Measurements from ENCODE around the gene BCL2L13.
A peak's percentile ranks its signal among the peaks of the same experiment; 100 is the strongest.
"Not testable (repeated sequence)": the region's sequence is repeated elsewhere in the genome, so short reads cannot be mapped to it uniquely, and the experiment has no call there.

BCL2L13 gene

DNA sequence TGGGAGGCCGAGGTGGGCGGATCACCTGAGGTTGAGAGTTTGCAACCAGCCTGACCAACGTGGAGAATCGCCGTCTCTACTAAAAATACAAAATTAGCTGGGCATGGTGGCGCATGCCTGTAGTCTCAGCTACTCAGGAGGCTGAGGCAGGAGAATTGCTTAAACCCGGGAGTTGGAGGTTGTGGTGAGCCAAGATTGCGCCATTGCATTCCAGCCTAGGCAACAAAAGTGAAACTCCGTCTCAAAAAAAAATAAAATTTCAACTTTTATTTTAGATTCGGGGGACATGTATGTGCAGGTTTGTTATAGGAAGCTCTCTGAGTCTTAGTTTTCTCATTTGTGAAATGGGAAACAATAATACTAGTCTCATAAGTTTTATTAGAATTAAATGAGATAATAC is 58.6 kb downstream of the BCL2L13 start:
- H2BK15ac ChIP-seq (replicated peaks; ENCODE audit: low read depth); H3K18ac ChIP-seq (ENCODE audit: low read length); H4K8ac ChIP-seq (ENCODE audit: low read depth, low read length); DNase-seq; H3K4me3 ChIP-seq (ENCODE audit: low read length); H2BK120ac ChIP-seq (ENCODE audit: low read depth, low read length); H2BK5ac ChIP-seq (ENCODE audit: low read length); H3K9ac ChIP-seq (ENCODE audit: low read length); H3K23ac ChIP-seq (ENCODE audit: low read length); H3K79me2 ChIP-seq (ENCODE audit: control insufficient read depth, insufficient read depth, low read length); H3K27ac ChIP-seq (ENCODE audit: low read depth, low read length); H2AK5ac ChIP-seq (ENCODE audit: low read length); H4K5ac ChIP-seq (ENCODE audit: low read length); H3K36me3 ChIP-seq (ENCODE audit: control insufficient read depth, insufficient read depth, low read length); H3K79me1 ChIP-seq (ENCODE audit: low read length); H3K4me2 ChIP-seq (ENCODE audit: low read length); H3K27me3 ChIP-seq (ENCODE audit: insufficient read depth, low read length, poor library complexity); H3K4me1 ChIP-seq (ENCODE audit: control insufficient read depth, low read depth, low read length); H3K4ac ChIP-seq (ENCODE audit: low read depth, low read length); H3K56ac ChIP-seq (ENCODE audit: low read length): not testable (repeated sequence)
- WGBS (ENCODE audit: extremely low coverage, insufficient coverage, low lambda C conversion rate): no CpG with 5 or more reads among the region's 10 CpGs

GRCh38 chr22:17698276-17698675 is 59.7 kb downstream of the BCL2L13 start:
- not testable (repeated sequence) for H2BK120ac ChIP-seq (ENCODE audit: low read depth, low read length); H3K4me3 ChIP-seq (ENCODE audit: low read length); H3K27me3 ChIP-seq (ENCODE audit: insufficient read depth, low read length, poor library complexity); H2BK5ac ChIP-seq (ENCODE audit: low read length); H4K5ac ChIP-seq (ENCODE audit: low read length); H3K79me2 ChIP-seq (ENCODE audit: control insufficient read depth, insufficient read depth, low read length); H4K8ac ChIP-seq (ENCODE audit: low read depth, low read length); H3K9ac ChIP-seq (ENCODE audit: low read length); H3K18ac ChIP-seq (ENCODE audit: low read length); H3K36me3 ChIP-seq (ENCODE audit: control insufficient read depth, insufficient read depth, low read length); H2BK15ac ChIP-seq (replicated peaks; ENCODE audit: low read depth); H3K56ac ChIP-seq (ENCODE audit: low read length); H3K4ac ChIP-seq (ENCODE audit: low read depth, low read length); DNase-seq; H3K79me1 ChIP-seq (ENCODE audit: low read length); H3K27ac ChIP-seq (ENCODE audit: low read depth, low read length); H3K23ac ChIP-seq (ENCODE audit: low read length); H3K4me1 ChIP-seq (ENCODE audit: control insufficient read depth, low read depth, low read length); H2AK5ac ChIP-seq (ENCODE audit: low read length); H3K4me2 ChIP-seq (ENCODE audit: low read length)
- WGBS (ENCODE audit: extremely low coverage, insufficient coverage, low lambda C conversion rate): no CpG with 5 or more reads among the region's 3 CpGs

- no peak overlapping the region for H3K4ac ChIP-seq (ENCODE audit: low read depth, low read length)
- H2BK15ac ChIP-seq (replicated peaks; ENCODE audit: low read depth): no peak overlapping the region
- H3K27me3 ChIP-seq (ENCODE audit: insufficient read depth, low read length, poor library complexity): no peaks in the 10 kb centered on the region
- H3K56ac ChIP-seq (ENCODE audit: low read length): no peak overlapping the region
- no peak overlapping the region for H2BK5ac ChIP-seq (ENCODE audit: low read length)
- H4K5ac ChIP-seq (ENCODE audit: low read length): no peak overlapping the region
- no peak overlapping the region for H3K4me3 ChIP-seq (ENCODE audit: low read length)
- H2BK120ac ChIP-seq (ENCODE audit: low read depth, low read length): no peak overlapping the region
- H3K79me1 ChIP-seq (ENCODE audit: low read length): no peaks in the 10 kb centered on the region
- H3K23ac ChIP-seq (ENCODE audit: low read length): no peak overlapping the region
- no peak overlapping the region for H3K18ac ChIP-seq (ENCODE audit: low read length)
- no peaks in the 10 kb centered on the region for H3K36me3 ChIP-seq (ENCODE audit: control insufficient read depth, insufficient read depth, low read length)
- no peak overlapping the region for H4K8ac ChIP-seq (ENCODE audit: low read depth, low read length)
- no peak overlapping the region for H3K9ac ChIP-seq (ENCODE audit: low read length)
- no peaks in the 10 kb centered on the region for H3K79me2 ChIP-seq (ENCODE audit: control insufficient read depth, insufficient read depth, low read length)
- H3K4me1 ChIP-seq (ENCODE audit: control insufficient read depth, low read depth, low read length): no peaks in the 10 kb centered on the region
- no peak overlapping the region for H2AK5ac ChIP-seq (ENCODE audit: low read length)
- no peak for DNase-seq
- H3K4me2 ChIP-seq (ENCODE audit: low read length): no peak overlapping the region
- H3K27ac ChIP-seq (ENCODE audit: low read depth, low read length): no peak overlapping the region
Measured at GRCh38 chr22:17698948-17699347, 60.4 kb downstream of the BCL2L13 start.

GRCh38 chr22:17699696-17700340 is 61.3 kb downstream of the BCL2L13 start:
- Histone ChIP-seq H3K79me1 (ENCODE audit: low read length) (no peaks in the 10 kb centered on the region), H3K4me2 (ENCODE audit: low read length) (no peak overlapping the region), H3K18ac (ENCODE audit: low read length) (no peak overlapping the region), H3K9ac (ENCODE audit: low read length) (no peak overlapping the region), H2AK5ac (ENCODE audit: low read length) (no peak overlapping the region), H3K23ac (ENCODE audit: low read length) (no peak overlapping the region), H2BK5ac (ENCODE audit: low read length) (no peak overlapping the region), H3K36me3 (ENCODE audit: control insufficient read depth, insufficient read depth, low read length) (no peaks in the 10 kb centered on the region), H3K4me1 (ENCODE audit: control insufficient read depth, low read depth, low read length) (no peaks in the 10 kb centered on the region), H3K4ac (ENCODE audit: low read depth, low read length) (no peak overlapping the region), H4K5ac (ENCODE audit: low read length) (no peak overlapping the region), H3K27me3 (ENCODE audit: insufficient read depth, low read length, poor library complexity) (no peaks in the 10 kb centered on the region), H3K27ac (ENCODE audit: low read depth, low read length) (no peak overlapping the region), H2BK120ac (ENCODE audit: low read depth, low read length) (no peak overlapping the region), H2BK15ac (replicated peaks; ENCODE audit: low read depth) (no peak overlapping the region), H3K56ac (ENCODE audit: low read length) (no peak overlapping the region), H3K79me2 (ENCODE audit: control insufficient read depth, insufficient read depth, low read length) (no peaks in the 10 kb centered on the region), H4K8ac (ENCODE audit: low read depth, low read length) (no peak overlapping the region), H3K4me3 (ENCODE audit: low read length) (no peak overlapping the region)
- WGBS (ENCODE audit: extremely low coverage, insufficient coverage, low lambda C conversion rate): no CpG with 5 or more reads among the region's 7 CpGs
- no peak for DNase-seq

DNA sequence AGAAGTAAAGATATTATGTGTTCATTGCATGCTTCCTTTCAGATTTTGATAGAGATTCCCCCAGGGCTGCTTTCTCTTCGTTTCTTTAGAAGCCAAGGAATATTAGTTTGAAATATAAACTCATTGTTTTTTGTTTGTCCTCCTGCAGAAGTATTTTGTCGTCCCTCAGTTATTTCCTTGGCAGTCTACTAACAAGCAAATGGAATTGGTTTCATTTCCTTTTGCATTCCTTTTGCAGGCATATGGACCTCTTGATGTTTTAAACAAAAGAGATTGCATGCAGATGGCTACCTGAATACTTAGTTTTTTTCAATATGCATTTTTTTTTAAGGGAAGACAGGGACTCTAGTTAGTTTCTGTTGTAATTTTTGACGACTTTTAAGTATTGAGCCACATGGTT is 62.2 kb downstream of the BCL2L13 start:
- Histone ChIP-seq H4K8ac (ENCODE audit: low read depth, low read length) (no peak overlapping the region), H2AK5ac (ENCODE audit: low read length) (no peak overlapping the region), H3K79me1 (ENCODE audit: low read length) (no peaks in the 10 kb centered on the region), H2BK15ac (replicated peaks; ENCODE audit: low read depth) (no peak overlapping the region), H3K36me3 (ENCODE audit: control insufficient read depth, insufficient read depth, low read length) (no peaks in the 10 kb centered on the region), H4K5ac (ENCODE audit: low read length) (no peak overlapping the region), H3K27ac (ENCODE audit: low read depth, low read length) (no peak overlapping the region), H3K4me3 (ENCODE audit: low read length) (no peak overlapping the region), H3K4me2 (ENCODE audit: low read length) (no peak overlapping the region), H2BK5ac (ENCODE audit: low read length) (no peak overlapping the region), H2BK120ac (ENCODE audit: low read depth, low read length) (no peak overlapping the region), H3K23ac (ENCODE audit: low read length) (no peak overlapping the region), H3K18ac (ENCODE audit: low read length) (no peak overlapping the region), H3K4me1 (ENCODE audit: control insufficient read depth, low read depth, low read length) (no peaks in the 10 kb centered on the region), H3K4ac (ENCODE audit: low read depth, low read length) (no peak overlapping the region), H3K56ac (ENCODE audit: low read length) (no peak overlapping the region), H3K27me3 (ENCODE audit: insufficient read depth, low read length, poor library complexity) (no peaks in the 10 kb centered on the region), H3K9ac (ENCODE audit: low read length) (no peak overlapping the region), H3K79me2 (ENCODE audit: control insufficient read depth, insufficient read depth, low read length) (no peaks in the 10 kb centered on the region)
- DNase-seq: peak; percentile 15
- WGBS (ENCODE audit: extremely low coverage, insufficient coverage, low lambda C conversion rate): no CpG with 5 or more reads among the region's 3 CpGs

- no peak overlapping the region for H3K4me2 ChIP-seq (ENCODE audit: low read length)
- no peak overlapping the region for H3K18ac ChIP-seq (ENCODE audit: low read length)
- H2BK120ac ChIP-seq (ENCODE audit: low read depth, low read length): no peak overlapping the region
- H3K79me1 ChIP-seq (ENCODE audit: low read length): no peaks in the 10 kb centered on the region
- H2BK15ac ChIP-seq (replicated peaks; ENCODE audit: low read depth): no peak overlapping the region
- H3K23ac ChIP-seq (ENCODE audit: low read length): no peak overlapping the region
- no peaks in the 10 kb centered on the region for H3K4me1 ChIP-seq (ENCODE audit: control insufficient read depth, low read depth, low read length)
- no peak overlapping the region for H3K27ac ChIP-seq (ENCODE audit: low read depth, low read length)
- DNase-seq: no peak
- H3K4me3 ChIP-seq (ENCODE audit: low read length): no peak overlapping the region
- H3K79me2 ChIP-seq (ENCODE audit: control insufficient read depth, insufficient read depth, low read length): no peaks in the 10 kb centered on the region
- no peak overlapping the region for H3K4ac ChIP-seq (ENCODE audit: low read depth, low read length)
- no peak overlapping the region for H2AK5ac ChIP-seq (ENCODE audit: low read length)
- no peaks in the 10 kb centered on the region for H3K36me3 ChIP-seq (ENCODE audit: control insufficient read depth, insufficient read depth, low read length)
- no peak overlapping the region for H3K9ac ChIP-seq (ENCODE audit: low read length)
- H2BK5ac ChIP-seq (ENCODE audit: low read length): no peak overlapping the region
- WGBS (ENCODE audit: extremely low coverage, insufficient coverage, low lambda C conversion rate): no CpG with 5 or more reads among the region's 2 CpGs
- H4K5ac ChIP-seq (ENCODE audit: low read length): no peak overlapping the region
- H3K56ac ChIP-seq (ENCODE audit: low read length): no peak overlapping the region
- H4K8ac ChIP-seq (ENCODE audit: low read depth, low read length): no peak overlapping the region
- no peaks in the 10 kb centered on the region for H3K27me3 ChIP-seq (ENCODE audit: insufficient read depth, low read length, poor library complexity)
Measured at GRCh38 chr22:17703811-17704210, 65.3 kb downstream of the BCL2L13 start.
